ENCODE results near the gene AIMP1.

AIMP1 gene

DNA sequence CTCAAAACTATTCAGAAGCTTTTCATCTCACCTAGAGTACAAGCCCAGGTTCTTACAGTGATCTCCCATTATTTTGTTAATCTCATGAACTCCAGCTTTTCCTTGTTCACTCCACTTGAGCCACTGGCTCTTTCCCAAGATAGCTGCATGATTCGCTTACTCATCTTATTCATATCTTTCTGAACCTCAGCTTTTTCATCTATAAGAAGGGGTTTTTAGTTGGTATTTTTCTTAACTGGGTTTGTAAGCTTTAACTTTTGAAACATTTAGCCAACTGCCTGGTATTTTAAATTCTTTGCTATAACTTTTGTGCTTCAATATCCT lies 28.3 kb downstream of the AIMP1 start:
- no peak for TF ChIP-seq Cebpa-rat (IDR thresholded peaks at IDR 0.05)

GRCh38 chr4:106347167-106347566 lies 30.8 kb downstream of the AIMP1 start:
- no peaks in the 10 kb centered on the region for H3K27me3 ChIP-seq
- no peak for TF ChIP-seq Cebpa-rat (IDR thresholded peaks at IDR 0.05)

More for the DNA sequence above, 28.3 kb downstream of the AIMP1 start:
- H3K27me3 ChIP-seq: no peaks in the 10 kb centered on the region
- no peaks in the 10 kb centered on the region for H3K4me1 ChIP-seq
- H3K4me3 ChIP-seq: no peak overlapping the region
- H3K4me2 ChIP-seq: no peak overlapping the region
- no peak overlapping the region for H3K9ac ChIP-seq
- peaks cover 75 to 96% (median 87%) of the 10 kb centered on the region in 11 experiments for H3K36me3 ChIP-seq
- peaks cover 0 to 50% (median 36%) of the 10 kb centered on the region in 11 experiments; a peak in 13 of 22 replicates for H4K20me1 ChIP-seq
- peaks cover 16 to 22% (median 18%) of the 10 kb centered on the region in 11 experiments; a peak in 21 of 22 replicates for H3K9me3 ChIP-seq (replicated peaks in 1 of 11)
- H3K27ac ChIP-seq: no peak overlapping the region

GRCh38 chr4:106351016-106351415 lies 34.7 kb downstream of the AIMP1 start:
- Histone ChIP-seq H3K4me1 (peaks cover 0 to 6% (median 0%) of the 10 kb centered on the region in 10 experiments; a peak in 2 of 20 replicates), H3K36me3 (peaks cover 32 to 69% (median 54%) of the 10 kb centered on the region in 11 experiments), H3K4me3 (no peak overlapping the region), H3K9ac (no peak overlapping the region), H3K27me3 (no peaks in the 10 kb centered on the region), H3K4me2 (no peak overlapping the region), H3K9me3 (replicated peaks in 1 of 11) (no peaks in the 10 kb centered on the region), H3K27ac (no peak overlapping the region), H4K20me1 (peaks cover 0 to 6% (median 0%) of the 10 kb centered on the region in 11 experiments; a peak in 3 of 22 replicates)
- no peak for TF ChIP-seq Cebpa-rat (IDR thresholded peaks at IDR 0.05)

More at GRCh38 chr4:106347167-106347566, 30.8 kb downstream of the AIMP1 start:
- Histone ChIP-seq H3K9me3 (replicated peaks in 1 of 11) (no peaks in the 10 kb centered on the region; a peak in 1 of 22 replicates), H3K4me3 (no peak overlapping the region), H3K27ac (no peak overlapping the region), H3K36me3 (peaks cover 55 to 91% (median 79%) of the 10 kb centered on the region in 11 experiments), H3K4me2 (no peak overlapping the region), H4K20me1 (peaks cover 0 to 39% (median 27%) of the 10 kb centered on the region in 11 experiments; a peak in 13 of 22 replicates), H3K9ac (no peak overlapping the region), H3K4me1 (no peaks in the 10 kb centered on the region)

GRCh38 chr4:106353786-106354185 lies 37.4 kb downstream of the AIMP1 start:
- Histone ChIP-seq H3K9me3 (replicated peaks in 1 of 11) (peaks cover 0 to 10% (median 0%) of the 10 kb centered on the region in 11 experiments; a peak in 3 of 22 replicates), H4K20me1 (no peaks in the 10 kb centered on the region), H3K4me1 (peaks cover 2 to 15% (median 10%) of the 10 kb centered on the region in 10 experiments; a peak in 12 of 20 replicates), H3K9ac (no peak overlapping the region), H3K4me2 (no peak overlapping the region), H3K27me3 (no peaks in the 10 kb centered on the region), H3K36me3 (peaks cover 9 to 41% (median 28%) of the 10 kb centered on the region in 11 experiments), H3K27ac (no peak overlapping the region), H3K4me3 (no peak overlapping the region)
- TF ChIP-seq Cebpa-rat (IDR thresholded peaks at IDR 0.05): no peak

DNA sequence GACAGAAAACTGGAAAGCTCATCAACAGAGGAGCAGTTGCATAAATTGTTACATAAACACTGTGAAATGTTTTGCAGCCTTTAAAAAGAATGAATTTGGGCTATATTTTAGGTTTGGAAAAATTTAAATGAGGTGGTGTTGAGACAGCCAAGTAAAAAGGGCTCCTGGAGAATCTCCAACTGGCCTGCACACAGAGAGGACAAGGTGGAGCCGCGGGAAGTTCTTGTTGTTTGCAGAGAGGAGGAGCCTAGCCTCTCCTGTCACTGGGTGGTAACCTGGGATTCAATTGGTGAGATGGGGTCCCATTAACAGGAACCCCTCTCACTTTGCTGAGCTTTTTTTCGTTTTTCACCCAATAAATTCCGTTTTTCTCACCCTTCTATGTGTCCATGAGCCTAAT lies 38.8 kb downstream of the AIMP1 start:
- no peaks in the 10 kb centered on the region for H3K27me3 ChIP-seq
- no peaks in the 10 kb centered on the region for H4K20me1 ChIP-seq
- no peak overlapping the region for H3K4me3 ChIP-seq
- peaks cover 0 to 27% (median 15%) of the 10 kb centered on the region in 11 experiments; a peak in 14 of 22 replicates for H3K36me3 ChIP-seq
- no peak overlapping the region for H3K9ac ChIP-seq
- H3K9me3 ChIP-seq (replicated peaks in 1 of 11): peaks cover 0 to 10% (median 0%) of the 10 kb centered on the region in 11 experiments; a peak in 3 of 22 replicates
- no peak overlapping the region for H3K4me2 ChIP-seq
- H3K27ac ChIP-seq: no peak overlapping the region
- TF ChIP-seq Cebpa-rat (IDR thresholded peaks at IDR 0.05): no peak
- H3K4me1 ChIP-seq: peaks cover 2 to 22% (median 14%) of the 10 kb centered on the region in 10 experiments; a peak in 13 of 20 replicates

- no peaks in the 10 kb centered on the region for H3K27me3 ChIP-seq
- H3K36me3 ChIP-seq: no peaks in the 10 kb centered on the region
- peak overlapping the region in 5 of 11 experiments; percentile 36 to 66 (median 60); a peak in 7 of 22 replicates for H3K27ac ChIP-seq
- H4K20me1 ChIP-seq: no peaks in the 10 kb centered on the region
- H3K4me3 ChIP-seq: no peak overlapping the region
- TF ChIP-seq Cebpa-rat (IDR thresholded peaks at IDR 0.05): no peak
- H3K4me2 ChIP-seq: peak overlapping the region in 6 of 11 experiments; percentile 11 to 41 (median 26); a peak in 6 of 22 replicates
- H3K4me1 ChIP-seq: peaks cover 2 to 28% (median 17%) of the 10 kb centered on the region in 10 experiments; a peak in 13 of 20 replicates
- no peak overlapping the region for H3K9ac ChIP-seq
- peaks cover 0 to 10% (median 0%) of the 10 kb centered on the region in 11 experiments; a peak in 3 of 22 replicates for H3K9me3 ChIP-seq (replicated peaks in 1 of 11)
These were observed 42.5 kb downstream of the AIMP1 start for GRCh38 chr4:106358899-106359298.

GRCh38 chr4:106362086-106362825 lies 45.9 kb downstream of the AIMP1 start:
- TF ChIP-seq Cebpa-rat (IDR thresholded peaks at IDR 0.05): no peak
- H4K20me1 ChIP-seq: no peaks in the 10 kb centered on the region
- peaks cover 0 to 10% (median 0%) of the 10 kb centered on the region in 11 experiments; a peak in 3 of 22 replicates for H3K9me3 ChIP-seq (replicated peaks in 1 of 11)
- peak overlapping the region in 1 of 11 experiments; percentile 25; a peak in 1 of 22 replicates for H3K27ac ChIP-seq
- H3K4me3 ChIP-seq: no peak overlapping the region
- H3K27me3 ChIP-seq: no peaks in the 10 kb centered on the region
- H3K4me2 ChIP-seq: peak overlapping the region in 4 of 11 experiments; percentile 2 to 32 (median 11); a peak in 5 of 22 replicates
- no peaks in the 10 kb centered on the region for H3K36me3 ChIP-seq
- no peak overlapping the region for H3K9ac ChIP-seq
- peaks cover 0 to 54% (median 31%) of the 10 kb centered on the region in 10 experiments; a peak in 15 of 20 replicates for H3K4me1 ChIP-seq

DNA sequence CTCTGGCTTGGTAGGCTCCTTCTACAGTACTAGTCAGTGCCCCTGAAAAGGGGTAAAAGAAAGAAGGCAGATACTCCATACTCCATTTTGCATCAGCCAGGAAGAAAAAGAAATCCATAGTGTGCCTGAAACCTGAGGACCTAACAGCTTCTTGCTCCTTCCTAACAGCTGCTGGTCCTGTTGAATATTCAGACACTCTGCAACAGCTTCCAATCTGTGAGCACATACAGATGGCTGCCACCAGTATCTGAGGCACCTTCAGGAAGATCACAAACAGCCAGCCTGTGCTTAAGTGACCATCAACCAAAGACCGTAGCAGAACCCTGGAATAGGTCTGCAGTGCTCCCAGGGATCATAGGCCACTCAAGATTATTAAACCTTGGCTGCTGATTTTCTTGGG lies 47.9 kb downstream of the AIMP1 start:
- H3K4me2 ChIP-seq: peak overlapping the region in 3 of 11 experiments; percentile 30 to 77 (median 73); a peak in 5 of 22 replicates
- H3K27ac ChIP-seq: peak overlapping the region in 3 of 11 experiments; percentile 19 to 68 (median 63); a peak in 3 of 22 replicates
- no peak overlapping the region for H3K9ac ChIP-seq
- no peaks in the 10 kb centered on the region for H3K9me3 ChIP-seq (replicated peaks in 1 of 11)
- TF ChIP-seq Cebpa-rat (IDR thresholded peaks at IDR 0.05): no peak
- H3K36me3 ChIP-seq: no peaks in the 10 kb centered on the region
- H3K4me3 ChIP-seq: no peak overlapping the region
- no peaks in the 10 kb centered on the region for H3K27me3 ChIP-seq
- H3K4me1 ChIP-seq: peaks cover 0 to 46% (median 15%) of the 10 kb centered on the region in 10 experiments; a peak in 11 of 20 replicates
- H4K20me1 ChIP-seq: no peaks in the 10 kb centered on the region

DNA sequence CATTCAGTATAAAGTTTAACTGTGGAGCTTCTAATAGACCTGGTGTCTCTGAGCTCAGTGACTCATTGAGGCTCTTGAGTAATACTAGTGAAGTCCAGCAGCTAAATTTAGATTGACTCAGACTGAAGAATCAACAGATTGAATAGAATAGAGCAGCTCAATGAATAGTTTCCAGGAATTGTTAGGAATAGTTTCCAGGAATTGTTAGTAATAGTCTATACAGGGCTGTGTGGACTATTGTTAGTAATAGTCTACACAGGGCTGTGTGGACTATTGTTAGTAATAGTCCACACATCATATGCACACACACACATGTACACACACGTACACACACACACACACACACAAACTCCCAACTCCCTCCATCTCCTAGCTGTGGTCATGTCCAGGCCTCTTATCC lies 49.3 kb downstream of the AIMP1 start:
- Histone ChIP-seq H3K36me3 (no peaks in the 10 kb centered on the region), H3K9me3 (replicated peaks in 1 of 11) (no peaks in the 10 kb centered on the region), H3K27ac (peak overlapping the region in 4 of 11 experiments; percentile 39 to 71 (median 66); a peak in 8 of 22 replicates), H4K20me1 (no peaks in the 10 kb centered on the region), H3K27me3 (no peaks in the 10 kb centered on the region), H3K4me2 (peak overlapping the region in 7 of 11 experiments; percentile 15 to 77 (median 74); a peak in 13 of 22 replicates), H3K4me3 (no peak overlapping the region), H3K9ac (peak overlapping the region in 3 of 11 experiments; percentile 14 to 23 (median 15); a peak in 3 of 22 replicates), H3K4me1 (peaks cover 0 to 56% (median 17%) of the 10 kb centered on the region in 10 experiments; a peak in 11 of 20 replicates)
- TF ChIP-seq Cebpa-rat (IDR thresholded peaks at IDR 0.05): no peak
